OCI-LY3 (cell line): ENCODE results near the gene RHBDD1.
A peak's percentile ranks its signal among the peaks of the same experiment; 100 is the strongest.
"Not testable (repeated sequence)": the region's sequence is repeated elsewhere in the genome, so short reads cannot be mapped to it uniquely, and the experiment has no call there.

ENCODE experiments used
- H2AFZ ChIP-seq: fragments of 200-600, 300-600 bp; shearing (Covaris generic); 2 replicates; pipeline ENCODE4 v1.6.0; 2014; ENCODE audit warnings: antibody characterized with exemption, low read depth, low read length
- H3K27ac ChIP-seq: fragments of 200-600, 300-600 bp; sonication (generic); 2 replicates; pipeline ENCODE4 v1.5.1; 2014; ENCODE audit warnings: mild to moderate bottlenecking, low read length, moderate library complexity, mixed read lengths
- H3K27me3 ChIP-seq: fragments of 200-600, 300-600 bp; sonication (generic); 2 replicates; pipeline ENCODE4 v1.6.1; 2014; ENCODE audit warnings: low read depth, low read length, mixed read lengths
- H3K36me3 ChIP-seq: fragments of 200-600, 300-600 bp; sonication (generic); replicated peaks from 2 replicates; pipeline ENCODE3; 2014; ENCODE audit warnings: low read depth, low read length, mixed read lengths
- H3K4me1 ChIP-seq: fragments of 300-600, 200-600 bp; sonication (generic); 2 replicates; pipeline ENCODE4 v1.6.1; 2014; ENCODE audit warnings: low read length, mixed read lengths
- H3K4me2 ChIP-seq: fragments of 200-600, 300-600 bp; sonication (generic); 2 replicates; pipeline ENCODE4 v1.6.1; 2014; ENCODE audit warnings: low read length, mixed read lengths
- H3K4me3 ChIP-seq: fragments of 300-600, 200-600 bp; sonication (generic); 2 replicates; pipeline ENCODE4 v1.5.1; 2014; ENCODE audit warnings: antibody characterized with exemption, mild to moderate bottlenecking, low read length, moderate library complexity
- H3K79me2 ChIP-seq: fragments of 300-600, 200-600 bp; shearing (Covaris generic); 2 replicates; pipeline ENCODE4 v1.6.1; 2014; ENCODE audit warnings: mild to moderate bottlenecking, low read length, mixed read lengths
- H3K9ac ChIP-seq: fragments of 300-600, 200-600 bp; shearing (Covaris generic); 2 replicates; pipeline ENCODE4 v1.6.0; 2014; ENCODE audit warnings: mild to moderate bottlenecking, low read length, moderate library complexity
- H3K9me3 ChIP-seq: fragments of 200-600, 300-600 bp; shearing (Covaris generic); 2 replicates; pipeline ENCODE4 v1.6.1; 2014; ENCODE audit warnings: low read length, mixed read lengths; ENCODE audit not compliant: insufficient read depth
- H4K20me1 ChIP-seq: fragments of 200-600, 300-600 bp; sonication (generic); 2 replicates; pipeline ENCODE4 v1.6.1; 2016; ENCODE audit warnings: low read length, mixed read lengths; ENCODE audit not compliant: insufficient read depth
- CTCF ChIP-seq: fragments of 200-600, 300-600 bp; sonication (generic); IDR thresholded peaks from 2 replicates; pipeline ENCODE4 v1.5.1; 2014; ENCODE audit warnings: antibody characterized with exemption, low read length, low read depth
- EZH2phosphoT487 ChIP-seq: fragments of 200-600 bp; shearing (Covaris generic); IDR thresholded peaks from 2 replicates; pipeline ENCODE4 v1.6.1; 2018; ENCODE audit warnings: antibody characterized with exemption, mixed run types, low read depth

Gene RHBDD1

DNA sequence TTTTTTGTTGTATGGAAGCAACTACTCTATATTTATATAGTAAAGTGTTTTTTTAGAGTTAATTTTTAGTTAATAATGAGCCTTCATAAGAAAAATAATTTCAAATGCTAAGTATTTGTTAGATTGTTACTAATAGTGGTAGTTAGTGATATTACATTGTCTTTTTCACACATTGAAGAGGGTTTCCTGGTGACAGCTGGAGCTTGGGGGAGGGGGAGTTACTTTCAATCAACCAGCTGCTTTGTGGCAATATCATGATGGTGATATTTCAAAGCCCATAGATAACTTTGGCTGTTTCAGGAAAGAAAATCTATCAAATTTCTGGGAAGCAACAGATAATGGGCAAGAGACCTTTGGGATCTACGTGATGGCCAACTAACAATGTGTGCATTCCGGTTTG is 4.1 kb downstream of the RHBDD1 start:
- H3K79me2 ChIP-seq, result peaks cover 23% of the 10 kb centered on the region
- H3K27ac ChIP-seq, result no peak overlapping the region

GRCh38 chr2:226843001-226843400 is 7.1 kb downstream of the RHBDD1 start:
- not testable (repeated sequence) for H3K9ac ChIP-seq, H3K27ac ChIP-seq, H3K9me3 ChIP-seq, H3K79me2 ChIP-seq, H3K27me3 ChIP-seq, H2AFZ ChIP-seq, H3K36me3 ChIP-seq, H4K20me1 ChIP-seq, H3K4me3 ChIP-seq
- Histone ChIP-seq H3K4me1 (peaks cover 33% of the 10 kb centered on the region), H3K4me2 (peak overlapping the region; percentile 22; the same call in 1 of the 2 replicates)

More for the DNA sequence above, 4.1 kb downstream of the RHBDD1 start:
- no peaks in the 10 kb centered on the region for H3K9me3 ChIP-seq
- peak overlapping the region; percentile 67 for H3K4me2 ChIP-seq
- H3K36me3 ChIP-seq, result peaks cover 8% of the 10 kb centered on the region
- TF ChIP-seq CTCF, result no peak
- no peak for TF ChIP-seq EZH2phosphoT487
- peak overlapping the region; percentile 71; the same call in 1 of the 2 replicates for H3K4me3 ChIP-seq
- peaks cover 41% of the 10 kb centered on the region for H3K4me1 ChIP-seq
- H3K27me3 ChIP-seq, result no peaks in the 10 kb centered on the region
- peaks cover 3% of the 10 kb centered on the region; the same call in 1 of the 2 replicates for H4K20me1 ChIP-seq
- H2AFZ ChIP-seq, result no peak overlapping the region
- H3K9ac ChIP-seq, result no peak overlapping the region

DNA sequence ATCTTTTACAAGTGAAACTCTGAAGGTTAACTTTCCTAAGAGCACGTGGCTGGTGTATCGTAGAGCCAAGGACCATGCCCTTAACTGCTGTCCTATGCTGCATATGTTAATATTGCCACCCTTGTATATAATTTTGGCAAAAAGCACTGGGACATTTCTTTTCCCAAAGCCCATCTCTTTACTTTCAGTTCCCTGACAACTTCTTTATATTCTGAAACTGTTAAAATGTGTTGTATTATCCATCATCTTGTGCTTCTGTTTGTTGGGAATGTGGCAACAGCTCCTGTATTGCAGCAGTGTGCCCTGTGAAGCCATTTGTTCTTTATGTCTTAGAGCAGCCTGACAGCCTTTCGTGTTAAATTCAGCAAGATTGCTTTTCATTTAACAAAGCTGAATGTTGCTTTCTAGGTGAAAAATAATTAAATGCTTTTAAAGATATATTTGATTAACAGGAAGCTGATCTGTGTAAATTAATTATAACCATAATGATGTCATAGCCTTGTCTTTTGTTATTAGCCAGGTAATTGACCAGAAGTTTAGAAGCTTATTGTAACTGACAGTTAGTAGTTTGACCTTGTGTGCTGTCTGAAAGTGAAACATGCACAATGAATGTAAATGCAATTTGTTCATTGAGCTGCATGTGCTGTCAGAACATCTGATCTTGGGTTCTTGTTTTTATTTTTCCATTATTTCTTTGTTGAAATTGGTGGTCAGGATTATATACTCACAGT is 9.7 kb downstream of the RHBDD1 start:
- H3K4me2 ChIP-seq, result no peak overlapping the region

GRCh38 chr2:226847090-226847489 is 11.2 kb downstream of the RHBDD1 start:
- H3K9ac ChIP-seq, result no peak overlapping the region
- H3K27ac ChIP-seq, result no peak overlapping the region
- H3K4me2 ChIP-seq, result no peak overlapping the region
- TF ChIP-seq EZH2phosphoT487 (no peak), CTCF (no peak)
- peaks cover 19% of the 10 kb centered on the region for H3K4me1 ChIP-seq
- no peaks in the 10 kb centered on the region for H3K27me3 ChIP-seq
- no peak overlapping the region for H3K4me3 ChIP-seq
- no peak overlapping the region for H2AFZ ChIP-seq
- H3K36me3 ChIP-seq, result peaks cover 2% of the 10 kb centered on the region
- H3K9me3 ChIP-seq, result no peaks in the 10 kb centered on the region
- no peaks in the 10 kb centered on the region for H3K79me2 ChIP-seq
- peaks cover 3% of the 10 kb centered on the region; the same call in 1 of the 2 replicates for H4K20me1 ChIP-seq

More for the DNA sequence above, 9.7 kb downstream of the RHBDD1 start:
- no peak for TF ChIP-seq EZH2phosphoT487
- TF ChIP-seq CTCF, result no peak
- Histone ChIP-seq H3K27me3 (no peaks in the 10 kb centered on the region), H3K9me3 (no peaks in the 10 kb centered on the region), H3K4me1 (peaks cover 19% of the 10 kb centered on the region), H3K4me3 (no peak overlapping the region), H3K9ac (no peak overlapping the region), H3K79me2 (no peaks in the 10 kb centered on the region), H4K20me1 (peaks cover 3% of the 10 kb centered on the region; the same call in 1 of the 2 replicates), H2AFZ (no peak overlapping the region), H3K27ac (no peak overlapping the region), H3K36me3 (peaks cover 2% of the 10 kb centered on the region)
